DMS53 treated with DMSO at 0.1 percent for 48 hours (cell line): ENCODE data around the gene XRN2.

Experiments used
- DNase-seq: peaks from one replicate; lab custom pipeline; 2025; ENCODE audit not compliant: unreplicated experiment; lab: John Stamatoyannopoulos, UW

The XRN2 gene

GRCh38 chr20:21301940-21302663, 1.0 kb upstream of the XRN2 start:
- no peak for DNase-seq

GRCh38 chr20:21302664-21303060, 469 bp upstream of the XRN2 start:
- peak; percentile 37 for DNase-seq

GRCh38 chr20:21303872-21304586, 898 bp downstream of the XRN2 start:
- DNase-seq = peak; percentile 43

- DNase-seq = no peak
Observed at GRCh38 chr20:21308340-21308739, 5.2 kb downstream of the XRN2 start.

- DNase-seq = no peak
Observed at GRCh38 chr20:21309678-21310467, 6.7 kb downstream of the XRN2 start.

GRCh38 chr20:21312813-21313474, 9.8 kb downstream of the XRN2 start:
- DNase-seq = no peak

- no peak for DNase-seq
Observed at GRCh38 chr20:21315138-21315537, 12.0 kb downstream of the XRN2 start.

- DNase-seq = no peak
Observed at GRCh38 chr20:21322083-21322710, 19.1 kb downstream of the XRN2 start.

- no peak for DNase-seq
Observed at GRCh38 chr20:21322921-21323331, 19.8 kb downstream of the XRN2 start.

GRCh38 chr20:21323640-21324039, 20.5 kb downstream of the XRN2 start:
- no peak for DNase-seq

- no peak for DNase-seq
Observed at GRCh38 chr20:21324126-21324525, 21.0 kb downstream of the XRN2 start.

GRCh38 chr20:21325296-21325695, 22.2 kb downstream of the XRN2 start:
- no peak for DNase-seq

- no peak for DNase-seq
Observed at GRCh38 chr20:21326700-21327099, 23.6 kb downstream of the XRN2 start.

GRCh38 chr20:21336455-21337151, 33.5 kb downstream of the XRN2 start:
- DNase-seq = no peak

GRCh38 chr20:21338291-21338690, 35.2 kb downstream of the XRN2 start:
- DNase-seq = no peak

GRCh38 chr20:21339499-21339898, 36.4 kb downstream of the XRN2 start:
- no peak for DNase-seq

GRCh38 chr20:21340991-21341697, 38.0 kb downstream of the XRN2 start:
- DNase-seq = no peak

GRCh38 chr20:21342656-21343345, 39.7 kb downstream of the XRN2 start:
- DNase-seq = no peak
